CD4-positive, alpha-beta memory T cell (primary cell): ENCODE measurements around the gene HINFP. TPM values are rescaled to one million over a fixed set of nuclear protein-coding genes. Genes with fewer than 3 reads are reported as not detected.
A peak's percentile ranks its signal among the peaks of the same experiment; 100 is the strongest.

ENCODE experiments used
- CTCF ChIA-PET: fragments of 350-600 bp; sonication (Branson Sonifier 250); formaldehyde crosslinking; loops from one replicate; lab custom pipeline; 2021; ENCODE audit warnings: inconsistent platforms; ENCODE audit not compliant: partially characterized antibody; lab: Charles Lee
- POLR2A ChIA-PET: fragments of 350-600 bp; sonication (Branson Sonifier 250); formaldehyde crosslinking; loops from one replicate; lab custom pipeline; 2021; ENCODE audit not compliant: partially characterized antibody; lab: Charles Lee
- DNase-seq, 5 donors: peaks; one replicate each; pipeline versions ENCODE4 v3.0.0 to v3.0.0-alpha.2; 2020 to 2022; ENCODE audit warnings: mixed read lengths in 1 of 5
- H3K27ac ChIP-seq: one replicate; pipeline ENCODE4 v1.7.0; 2013; ENCODE audit warnings: low read depth, low read length
- H3K27me3 ChIP-seq: 2 replicates; pipeline ENCODE4 v1.7.0; 2013; ENCODE audit warnings: mild to moderate bottlenecking, low read length, moderate library complexity; ENCODE audit not compliant: insufficient read depth
- H3K36me3 ChIP-seq: 2 replicates; pipeline ENCODE4 v1.7.0; 2013; ENCODE audit warnings: mild to moderate bottlenecking, low read length, moderate library complexity; ENCODE audit not compliant: insufficient read depth
- H3K4me1 ChIP-seq: 2 replicates; pipeline ENCODE4 v1.7.0; 2013; ENCODE audit warnings: mild to moderate bottlenecking, low read length, moderate library complexity; ENCODE audit not compliant: insufficient read depth
- H3K4me3 ChIP-seq, 2 donors: one replicate each; pipeline ENCODE4 v1.7.0; 2013; ENCODE audit warnings: low read length in 2 of 2, mild to moderate bottlenecking in 1 of 2
- H3K9me3 ChIP-seq, 2 donors: one replicate each; pipeline ENCODE4 v1.7.0; 2013; ENCODE audit warnings: low read length in 2 of 2, control low read depth in 1 of 2; ENCODE audit not compliant: control insufficient read depth in 1 of 2
- H3K27ac Mint-ChIP-seq, 7 donors: one replicate each; pipeline ENCODE4 v1.8.0; 2020 to 2021; ENCODE audit warnings: mixed read lengths in 7 of 7, mild to moderate bottlenecking in 6 of 7, inconsistent platforms in 3 of 7, moderate library complexity in 3 of 7
- H3K27me3 Mint-ChIP-seq, 2 donors: one replicate each; pipeline ENCODE4 v1.8.0; 2020 to 2021; ENCODE audit warnings: mixed read lengths in 2 of 2
- H3K36me3 Mint-ChIP-seq, 2 donors: one replicate each; pipeline ENCODE4 v1.8.0; 2020 to 2021; ENCODE audit warnings: mixed read lengths in 2 of 2, inconsistent platforms in 1 of 2, mild to moderate bottlenecking in 1 of 2
- H3K4me1 Mint-ChIP-seq, 4 donors: one replicate each; pipeline ENCODE4 v1.8.0; 2020 to 2021; ENCODE audit warnings: mixed read lengths in 4 of 4, mild to moderate bottlenecking in 1 of 4
- H3K4me3 Mint-ChIP-seq, 8 donors: one replicate each; pipeline ENCODE4 v1.8.0; 2020 to 2021; ENCODE audit warnings: mixed read lengths in 8 of 8, mild to moderate bottlenecking in 7 of 8, moderate library complexity in 6 of 8, inconsistent platforms in 3 of 8
- H3K9me3 Mint-ChIP-seq, 8 donors: one replicate each; pipeline ENCODE4 v1.8.0; 2020 to 2021; ENCODE audit warnings: mixed read lengths in 8 of 8, mild to moderate bottlenecking in 5 of 8, inconsistent platforms in 3 of 8, moderate library complexity in 1 of 8
- intact Hi-C: fragments of 100-400 bp; cut with micrococcal nuclease; formaldehyde crosslinking; loops from one replicate; pipeline ENCODE4 v1.15.1; 2023
- polyA plus RNA-seq, 2 donors: library from polyadenylated mRNA; unstranded; fragments of 300-500 nt; fragmentation: Illumina TruSeq; gene quantifications; one replicate each; pipeline ENCODE4 v1.2.3, GENCODE V29; 2021
- total RNA-seq, 2 experiments: library from RNA; stranded (reverse); gene quantifications; one replicate each; pipeline ENCODE4 v1.2.3, GENCODE V29; 2021

Gene HINFP
- total and polyA plus RNA-seq, 4 experiments from 2014 or later, result 9.3 to 75.3 (median 43.4) TPM

- Histone ChIP-seq H3K9me3 (no peaks in the 10 kb centered on the region), H3K4me1 (peaks cover 49% of the 10 kb centered on the region), H3K27me3 (no peaks in the 10 kb centered on the region), H3K4me3 (no peak overlapping the region), H3K27ac (no peak overlapping the region), H3K36me3 (no peaks in the 10 kb centered on the region)
- no peak for DNase-seq
- H3K27ac Mint-ChIP-seq, result peak overlapping the region; percentile 30 to 91 (median 79)
- H3K9me3 Mint-ChIP-seq, result no peaks in the 10 kb centered on the region
- H3K27me3 Mint-ChIP-seq, result no peaks in the 10 kb centered on the region
- peak overlapping the region; percentile 59 to 81 (median 76) for H3K4me3 Mint-ChIP-seq
- H3K4me1 Mint-ChIP-seq, result peaks cover 34 to 65% (median 49%) of the 10 kb centered on the region in 4 donors
- H3K36me3 Mint-ChIP-seq, result peaks cover 3 to 26% of the 10 kb centered on the region in 2 donors
- intact Hi-C loops, result loop anchor here (2.0 to 5.0 kb wide), 3 partner anchors 93 to 1961 kb away; partner anchors contain the start of gene PAFAH1B2
- CTCF ChIA-PET, result no interaction called here
- POLR2A ChIA-PET, result interaction anchor here (6.0 to 13.3 kb wide), 2 partner anchors 10 to 15 kb away, joined by 109 to 210 read pairs; partner anchors contain the start of gene HINFP
Observed at GRCh38 chr11:119103793-119104192, 17.6 kb upstream of the HINFP start.

- Histone ChIP-seq H3K36me3 (peaks cover 12% of the 10 kb centered on the region), H3K9me3 (no peaks in the 10 kb centered on the region), H3K27ac (peak within 1 kb of the TSS; percentile 81), H3K27me3 (no peaks in the 10 kb centered on the region), H3K4me3 (peak within 1 kb of the TSS; percentile 83 to 93), H3K4me1 (peaks cover 47% of the 10 kb centered on the region)
- Mint-ChIP-seq H3K4me3 (peak within 1 kb of the TSS; percentile 86 to 93 (median 90)), H3K27ac (peak within 1 kb of the TSS; percentile 84 to 96 (median 93)), H3K4me1 (peaks cover 31 to 64% (median 46%) of the 10 kb centered on the region in 4 donors), H3K27me3 (no peaks in the 10 kb centered on the region), H3K36me3 (peaks cover 17 to 32% of the 10 kb centered on the region in 2 donors), H3K9me3 (no peaks in the 10 kb centered on the region)
- CTCF ChIA-PET, result interaction anchor here (0.9 to 2.4 kb wide), 13 partner anchors 8 to 90 kb away, joined by 3 to 11 read pairs (median 4); partner anchors contain the start of genes HINFP, HMBS and VPS11
- intact Hi-C loops, result loop anchor here (1.0 kb wide), 2 partner anchors 12 to 14 kb away; partner anchors contain the start of gene HINFP
- DNase-seq, result peak; percentile 81 to 91 (median 86)
- POLR2A ChIA-PET, result interaction anchor here (0.6 to 13.3 kb wide), 24 partner anchors 8 to 1928 kb away, joined by 3 to 210 read pairs (median 4); partner anchors contain the start of genes CBL, CENATAC, HINFP and HMBS
Observed at GRCh38 chr11:119106564-119107537, 14.5 kb upstream of the HINFP start, which contains the start of gene C2CD2L. TSS of gene C2CD2L (plus strand) at chr11:119107344. CDS start at chr11:119107742, 398 bp downstream.

GRCh38 chr11:119107538-119108145 lies 13.7 kb upstream of the HINFP start:
- ChIA-PET CTCF (interaction anchor here (0.9 to 2.4 kb wide), 9 partner anchors 9 to 89 kb away, joined by 3 to 11 read pairs (median 5); partner anchors contain the start of genes HMBS and VPS11), POLR2A (interaction anchor here (0.8 to 13.3 kb wide), 21 partner anchors 8 to 1929 kb away, joined by 3 to 210 read pairs (median 6); partner anchors contain the start of genes CBL, CENATAC, HINFP and HMBS)
- H3K27ac ChIP-seq, result peak overlapping the region; percentile 81
- no peaks in the 10 kb centered on the region for H3K27me3 ChIP-seq
- H3K4me1 Mint-ChIP-seq, result peaks cover 26 to 58% (median 42%) of the 10 kb centered on the region in 4 donors
- no peaks in the 10 kb centered on the region for H3K27me3 Mint-ChIP-seq
- intact Hi-C loops, result loop anchor here (1.0 kb wide), 2 partner anchors 12 to 14 kb away; partner anchors contain the start of gene HINFP
- peaks cover 21 to 28% of the 10 kb centered on the region in 2 donors for H3K36me3 Mint-ChIP-seq
- no peak for DNase-seq
- H3K9me3 ChIP-seq, result no peaks in the 10 kb centered on the region
- H3K9me3 Mint-ChIP-seq, result no peaks in the 10 kb centered on the region
- H3K27ac Mint-ChIP-seq, result peak overlapping the region; percentile 84 to 95 (median 88)
- peak overlapping the region; percentile 86 to 93 (median 90) for H3K4me3 Mint-ChIP-seq
- peak overlapping the region; percentile 83 to 93 for H3K4me3 ChIP-seq
- peaks cover 44% of the 10 kb centered on the region for H3K4me1 ChIP-seq
- peaks cover 19% of the 10 kb centered on the region for H3K36me3 ChIP-seq

- Mint-ChIP-seq H3K27me3 (no peaks in the 10 kb centered on the region), H3K4me3 (peak overlapping the region; percentile 86 to 93 (median 90)), H3K27ac (peak overlapping the region; percentile 84 to 95 (median 88)), H3K4me1 (peaks cover 23 to 60% (median 41%) of the 10 kb centered on the region in 4 donors), H3K9me3 (no peaks in the 10 kb centered on the region), H3K36me3 (peaks cover 27 to 34% of the 10 kb centered on the region in 2 donors)
- peaks cover 37% of the 10 kb centered on the region for H3K4me1 ChIP-seq
- CTCF ChIA-PET, result interaction anchor here (1.0 to 2.4 kb wide), 5 partner anchors 9 to 98 kb away, joined by 3 to 11 read pairs (median 3); partner anchors contain the start of gene CBL
- H3K9me3 ChIP-seq, result no peaks in the 10 kb centered on the region
- intact Hi-C loops, result no loop called here
- H3K27me3 ChIP-seq, result no peaks in the 10 kb centered on the region
- POLR2A ChIA-PET, result interaction anchor here (0.8 to 13.3 kb wide), 14 partner anchors 8 to 1930 kb away, joined by 3 to 210 read pairs (median 6); partner anchors contain the start of genes HINFP, HMBS, HYOU1 and NLRX1
- DNase-seq, result peak in 4 of 5 donors; percentile 33 to 68 (median 40)
- H3K4me3 ChIP-seq, result peak overlapping the region; percentile 83 to 93
- H3K27ac ChIP-seq, result peak overlapping the region; percentile 81
- peaks cover 26% of the 10 kb centered on the region for H3K36me3 ChIP-seq
Observed at GRCh38 chr11:119108146-119108856, 13.1 kb upstream of the HINFP start.

GRCh38 chr11:119108857-119109221 lies 12.5 kb upstream of the HINFP start:
- H3K4me1 ChIP-seq, result peaks cover 36% of the 10 kb centered on the region
- Mint-ChIP-seq H3K27me3 (no peaks in the 10 kb centered on the region), H3K4me3 (peak overlapping the region; percentile 86 to 93 (median 90)), H3K36me3 (peaks cover 28 to 36% of the 10 kb centered on the region in 2 donors), H3K27ac (peak overlapping the region; percentile 84 to 95 (median 88)), H3K9me3 (no peaks in the 10 kb centered on the region), H3K4me1 (peaks cover 23 to 61% (median 39%) of the 10 kb centered on the region in 4 donors)
- no peaks in the 10 kb centered on the region for H3K27me3 ChIP-seq
- no peak for DNase-seq
- ChIA-PET POLR2A (interaction anchor here (0.9 to 13.3 kb wide), 10 partner anchors 9 to 229 kb away, joined by 3 to 210 read pairs (median 6); partner anchors contain the start of genes HINFP, HMBS, HYOU1 and NLRX1), CTCF (interaction anchor here (0.8 to 1.6 kb wide), 9 partner anchors 9 to 215 kb away, joined by 3 to 5 read pairs (median 3); partner anchors contain the start of genes CBL and HINFP)
- H3K9me3 ChIP-seq, result no peaks in the 10 kb centered on the region
- H3K4me3 ChIP-seq, result peak overlapping the region; percentile 83 to 93
- H3K36me3 ChIP-seq, result peaks cover 31% of the 10 kb centered on the region
- intact Hi-C loops, result no loop called here
- peak overlapping the region; percentile 81 for H3K27ac ChIP-seq
